IPS DF 4.7 (cell line): ENCODE measurements around the gene ITLN1.
"Not testable (repeated sequence)": the region's sequence is repeated elsewhere in the genome, so short reads cannot be mapped to it uniquely, and the experiment has no call there.

Experiments
- DNase-seq: peaks from one replicate; pipeline ENCODE4 v3.0.0-alpha.2; 2013; ENCODE audit warnings: low spot score; ENCODE audit errors: extremely low read depth

The ITLN1 gene

DNA sequence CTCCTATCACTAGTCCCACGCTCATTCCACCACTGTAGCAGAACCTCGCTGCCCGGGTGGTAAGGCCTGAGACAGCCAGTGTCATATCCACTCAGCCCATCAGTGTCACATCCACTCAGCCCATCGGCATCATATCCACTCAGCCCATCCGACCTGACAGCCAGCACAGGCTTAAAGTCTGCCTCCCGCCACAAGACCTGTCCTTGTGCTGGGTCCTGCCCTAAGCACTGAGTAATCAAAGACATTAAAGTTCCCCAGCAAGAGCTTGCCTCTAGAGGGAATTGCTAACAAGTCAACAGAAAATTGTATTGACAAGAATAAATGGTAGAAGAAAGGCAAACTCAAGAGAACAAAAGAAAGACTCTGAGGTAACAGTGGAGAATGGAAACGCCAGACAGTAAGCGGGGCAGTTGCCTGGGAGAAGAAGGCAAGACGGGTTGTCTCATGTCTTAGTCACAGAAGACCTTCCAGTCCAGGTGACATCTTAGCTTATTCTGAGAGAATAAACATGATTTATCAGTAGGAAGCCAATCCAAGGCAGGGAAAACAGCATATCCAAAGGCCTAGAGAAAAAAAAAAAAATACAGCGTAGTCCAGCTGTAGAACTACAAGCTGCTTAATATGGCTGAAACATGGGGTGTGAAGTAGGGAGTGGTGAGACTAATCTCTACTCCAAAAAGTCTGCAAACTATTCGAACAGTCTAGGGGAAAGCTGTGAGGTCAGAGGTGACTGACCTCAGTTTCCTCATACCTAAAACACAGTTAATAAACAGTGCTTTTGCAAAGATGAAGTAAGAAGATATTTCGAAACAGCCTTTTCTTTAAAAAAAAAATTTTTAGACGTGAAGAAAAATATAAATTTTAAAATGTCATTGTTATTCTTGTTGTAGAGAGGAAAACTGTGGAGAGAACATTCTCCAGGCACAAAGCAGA lies 1.1 kb downstream of the ITLN1 start:
- no peak for DNase-seq

GRCh38 chr1:160882582-160882981 lies 2.4 kb downstream of the ITLN1 start:
- DNase-seq: no peak

GRCh38 chr1:160881264-160881663 lies 3.7 kb downstream of the ITLN1 start:
- DNase-seq: not testable (repeated sequence)

DNA sequence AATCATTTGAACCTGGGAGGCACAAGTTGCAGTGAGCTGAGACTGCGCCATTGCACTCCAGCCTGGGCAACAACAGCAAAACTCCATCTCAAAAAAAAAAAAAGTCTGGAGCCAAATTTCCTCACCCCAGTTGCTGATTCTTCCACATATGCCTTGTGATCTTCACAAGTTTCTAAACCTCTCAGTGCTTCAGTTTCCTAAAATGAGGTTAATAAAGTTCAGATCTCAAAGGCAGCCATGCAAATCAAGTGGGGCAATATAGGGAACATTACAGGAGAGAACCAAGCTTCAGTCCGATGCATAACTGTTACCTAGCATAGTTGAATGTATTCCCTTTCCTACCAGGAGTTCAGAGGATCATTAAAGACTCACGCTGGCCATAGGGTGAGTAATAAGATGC lies 4.8 kb downstream of the ITLN1 start:
- DNase-seq: no peak

DNA sequence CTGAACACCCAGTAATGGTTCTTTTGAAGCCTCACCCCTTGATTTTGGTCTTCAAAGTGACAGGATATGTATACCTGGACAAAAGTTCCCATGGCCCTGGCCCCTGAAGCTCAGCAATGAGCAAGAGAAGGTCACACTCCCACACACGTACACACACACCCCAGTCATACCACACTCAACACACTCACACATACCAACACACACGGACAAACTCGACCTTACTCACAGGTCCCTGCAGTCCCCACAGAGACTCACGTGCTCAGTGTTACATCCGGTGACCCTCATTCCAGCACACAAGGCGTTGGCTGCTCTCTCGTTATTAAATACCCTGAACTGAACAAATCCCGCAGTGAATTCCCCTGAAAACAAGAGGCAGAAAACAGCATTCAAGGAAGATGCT lies 5.9 kb downstream of the ITLN1 start:
- no peak for DNase-seq

GRCh38 chr1:160877221-160877620 lies 7.8 kb downstream of the ITLN1 start:
- DNase-seq: no peak

DNA sequence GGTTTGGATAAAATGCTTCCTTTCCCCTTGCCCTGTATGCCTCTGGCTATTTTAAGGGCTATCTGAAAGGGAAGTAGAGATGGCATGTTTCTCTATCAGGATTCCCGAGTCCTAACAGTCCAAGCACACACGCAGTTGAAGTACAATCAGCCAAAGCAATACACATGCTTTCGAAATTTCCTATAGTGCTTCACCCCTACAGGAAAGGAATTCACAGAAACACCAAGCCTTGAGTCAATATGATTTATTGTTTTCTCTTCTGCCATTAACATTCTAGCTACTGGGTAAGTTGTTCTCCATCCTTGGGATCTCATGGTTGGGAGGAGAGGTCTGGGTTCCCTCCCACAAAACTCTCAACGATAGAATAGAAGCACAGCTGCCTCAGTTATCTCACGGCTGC lies 8.7 kb downstream of the ITLN1 start:
- no peak for DNase-seq

DNA sequence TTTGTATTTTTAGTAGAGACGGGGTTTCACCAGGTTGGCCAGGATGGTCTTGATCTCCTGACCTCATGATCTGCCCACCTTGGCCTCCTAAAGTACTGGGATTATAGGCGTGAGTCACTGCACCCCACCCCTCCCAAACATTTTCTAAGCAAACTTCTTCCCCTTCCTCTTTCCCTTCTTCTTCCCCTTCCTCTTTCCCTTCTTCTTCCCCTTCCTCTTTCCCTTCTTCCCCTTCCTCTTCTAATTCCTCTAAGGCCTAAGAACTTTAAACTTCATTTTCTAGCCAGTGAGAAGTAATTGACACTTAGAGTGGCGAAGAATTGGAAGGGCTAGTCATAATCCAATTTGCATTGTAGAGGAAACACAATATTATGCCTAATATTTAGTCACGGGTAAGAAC lies 9.4 kb downstream of the ITLN1 start:
- DNase-seq: not testable (repeated sequence)

GRCh38 chr1:160874935-160875334 lies 10.0 kb downstream of the ITLN1 start:
- DNase-seq: no peak

DNA sequence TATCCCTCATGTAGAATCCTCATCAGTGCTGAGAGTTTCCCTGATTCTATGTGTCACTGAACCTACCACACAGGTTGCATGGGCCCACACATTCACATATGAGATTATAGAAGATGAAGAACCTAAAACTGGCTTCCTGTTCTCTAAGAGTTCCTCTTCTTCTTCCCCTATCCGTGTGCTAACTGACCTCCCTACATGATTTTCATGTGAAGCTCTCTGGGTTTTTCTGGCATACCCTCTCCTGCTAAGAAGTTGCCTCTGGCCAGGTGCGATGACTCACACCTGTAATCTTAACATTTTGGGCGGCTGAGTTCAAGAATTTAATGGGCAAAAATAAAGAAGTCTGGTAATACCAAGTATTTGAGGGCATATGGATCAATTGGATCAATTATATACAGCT lies 16.8 kb downstream of the ITLN1 start:
- DNase-seq: no peak

DNA sequence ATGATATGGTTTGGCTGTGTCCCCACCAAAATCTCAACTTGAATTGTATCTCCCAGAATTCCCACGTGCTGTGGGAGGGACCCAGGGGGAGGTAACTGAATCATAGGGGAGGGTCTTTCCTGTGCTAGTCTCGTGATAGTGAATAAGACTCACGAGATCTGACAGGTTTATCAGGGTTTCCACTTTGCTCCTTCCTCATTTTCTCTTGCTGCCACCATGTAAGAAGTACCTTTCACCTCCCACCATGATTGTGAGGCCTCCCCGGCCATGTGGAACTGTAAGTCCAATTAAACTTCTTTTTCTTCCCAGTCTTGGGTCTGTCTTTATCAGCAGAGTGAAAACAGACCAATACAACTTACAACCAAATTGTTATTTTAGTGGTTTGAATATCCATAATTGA lies 17.3 kb downstream of the ITLN1 start:
- not testable (repeated sequence) for DNase-seq

GRCh38 chr1:160866695-160867260 lies 18.2 kb downstream of the ITLN1 start:
- DNase-seq: no peak

DNA sequence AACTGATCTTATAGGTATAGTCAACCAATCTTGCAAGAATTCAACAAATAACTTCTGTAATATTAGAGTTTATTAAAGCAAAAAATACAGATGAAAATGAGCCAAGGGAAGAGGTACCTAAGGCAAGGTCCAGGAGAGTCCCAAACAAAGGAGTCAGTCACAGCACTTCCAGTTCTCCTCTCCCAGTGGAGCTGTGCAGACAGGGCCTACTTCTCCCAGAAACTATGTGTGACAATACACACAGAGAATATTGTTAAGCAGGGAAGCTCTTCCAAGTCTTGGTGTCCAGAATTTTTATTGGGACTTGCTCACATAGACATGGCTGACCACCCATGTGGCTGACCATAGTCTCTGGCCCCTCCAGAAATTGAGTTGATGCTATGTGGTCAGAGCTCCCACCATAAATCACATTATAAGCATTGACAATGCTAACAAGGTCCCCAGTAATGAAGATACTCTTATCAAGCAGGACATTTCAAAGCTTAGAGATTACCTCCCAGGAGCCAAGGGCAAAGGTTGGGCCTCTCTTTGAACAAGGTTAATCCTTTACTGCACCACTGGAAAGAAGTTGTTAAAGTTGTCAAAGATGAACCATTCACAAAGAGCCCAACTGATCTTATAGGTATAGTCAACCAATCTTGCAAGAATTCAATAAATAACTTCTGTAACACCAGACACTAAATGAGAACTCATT lies 18.8 kb downstream of the ITLN1 start:
- DNase-seq: no peak

DNA sequence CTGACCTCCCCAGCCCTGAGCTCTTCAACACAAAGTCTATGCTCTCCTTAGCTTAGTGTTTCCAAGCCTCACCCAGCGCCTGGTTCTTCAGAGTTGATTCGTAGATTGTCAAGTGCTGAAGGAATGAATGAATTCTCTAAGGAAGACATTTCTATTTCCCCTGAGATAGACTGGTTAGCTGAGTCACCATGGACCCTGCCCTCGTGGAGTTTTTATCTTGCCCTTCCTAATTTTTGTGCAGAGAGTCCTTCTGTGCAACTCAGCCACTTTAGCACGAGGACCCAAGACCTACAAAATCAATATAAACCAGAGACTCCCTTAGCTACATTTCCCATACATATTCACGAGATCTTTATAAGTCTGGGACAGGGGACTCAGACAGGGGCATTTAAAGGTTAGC lies 19.6 kb downstream of the ITLN1 start:
- no peak for DNase-seq

DNA sequence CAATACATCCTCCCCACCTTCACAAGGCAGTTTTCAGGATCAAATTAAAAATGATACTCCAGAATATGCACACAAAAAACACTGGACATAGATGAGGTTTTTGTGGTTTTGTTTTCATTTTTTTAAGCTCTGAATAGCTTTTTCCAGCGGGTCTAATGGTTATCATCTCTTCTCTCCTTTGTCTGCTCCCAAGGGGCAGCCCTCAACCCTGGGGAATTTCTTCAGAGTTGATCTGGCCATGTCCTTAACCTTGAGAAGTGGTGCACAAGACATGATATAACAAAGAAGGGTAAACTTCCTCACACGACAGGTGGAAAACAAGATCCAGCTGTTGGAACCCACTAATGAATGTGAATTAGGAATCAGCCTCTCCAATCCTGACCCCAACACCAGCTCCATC lies 20.8 kb downstream of the ITLN1 start:
- no peak for DNase-seq

GRCh38 chr1:160863774-160864131 lies 21.2 kb downstream of the ITLN1 start:
- no peak for DNase-seq

GRCh38 chr1:160863061-160863773 lies 21.8 kb downstream of the ITLN1 start:
- DNase-seq: no peak

DNA sequence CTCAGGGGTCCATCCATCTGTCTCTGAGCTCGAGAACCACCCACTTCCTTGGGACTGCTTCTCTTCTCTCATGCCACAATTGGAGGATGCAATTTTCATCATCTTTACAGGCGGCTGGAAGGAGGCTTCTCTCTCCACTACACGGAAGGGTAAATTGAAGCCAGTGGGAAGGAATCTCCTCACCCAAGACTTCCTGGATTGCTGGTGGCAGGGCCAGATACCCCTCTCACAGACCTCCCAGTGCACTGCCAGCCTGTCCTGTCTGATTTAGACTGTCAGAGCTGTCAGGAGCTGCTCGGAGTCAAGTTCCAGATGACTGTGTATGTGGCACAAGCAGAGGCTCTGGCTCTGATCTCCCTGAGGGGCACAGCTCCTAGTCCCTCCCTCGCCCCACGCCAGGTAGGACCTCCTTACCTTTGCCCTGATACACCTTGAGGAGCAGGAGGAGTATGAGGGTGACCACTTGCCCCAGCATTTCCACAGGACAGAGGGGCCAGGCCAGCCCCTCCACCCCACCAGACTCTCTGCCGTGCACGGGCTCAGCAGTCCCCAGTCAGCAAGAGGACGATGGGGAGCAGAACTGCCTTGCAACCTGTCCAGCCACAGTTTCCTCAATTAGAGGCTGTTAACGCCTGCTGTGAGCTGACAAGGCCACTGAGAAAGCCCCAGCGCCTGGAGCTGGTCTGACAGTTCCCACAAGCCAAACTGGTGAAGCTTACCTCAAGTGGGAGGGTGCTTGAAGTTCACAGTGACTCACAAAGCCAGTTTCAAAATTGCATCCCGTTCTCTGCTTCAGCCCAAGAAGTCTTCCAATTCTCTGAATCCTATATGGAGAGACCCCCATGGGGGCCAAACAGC lies 22.5 kb downstream of the ITLN1 start, which contains the start of gene CD244:
Gene CD244, minus strand, starts transcription at position 685 of the 858 bp plus-strand sequence. Its CDS starts 210 bp downstream, at position 475.
- DNase-seq: no peak

DNA sequence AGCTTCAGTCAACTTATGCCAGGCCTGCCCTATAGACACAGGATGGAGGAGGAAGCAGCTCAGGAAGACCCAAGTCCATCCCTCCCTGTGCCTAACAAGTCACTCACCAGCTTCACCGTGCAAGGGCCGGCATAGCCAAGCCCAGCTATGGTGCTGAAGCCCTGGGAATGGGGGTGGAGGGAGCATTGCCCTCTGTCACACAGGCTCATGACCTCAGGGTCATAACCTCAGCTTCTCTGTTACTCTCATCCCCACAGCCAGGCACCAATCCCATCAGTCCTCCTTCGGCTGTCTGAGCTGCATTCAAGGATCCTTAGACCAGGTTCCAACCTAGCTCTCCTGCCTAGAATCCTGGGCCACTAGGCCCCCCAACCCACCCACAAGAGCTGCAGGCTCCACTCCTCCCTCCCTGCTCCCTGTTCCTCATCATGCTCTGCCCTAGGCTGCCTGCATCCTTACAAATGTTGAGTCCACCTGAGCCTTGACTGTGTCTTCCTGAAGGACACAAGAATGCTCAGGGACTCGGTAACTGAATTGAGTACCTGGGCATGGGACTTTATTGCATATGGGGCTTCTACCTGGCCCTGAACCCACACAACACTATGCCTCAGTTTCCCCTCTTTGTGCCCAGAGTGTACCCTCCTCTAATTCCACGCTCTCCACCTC lies 24.0 kb downstream of the ITLN1 start:
- DNase-seq: no peak

GRCh38 chr1:160859166-160859565 lies 25.8 kb downstream of the ITLN1 start:
- no peak for DNase-seq
